ENCODE measurements around the gene SHROOM3. TPM values are rescaled to one million over a fixed set of nuclear protein-coding genes. Genes with fewer than 3 reads are reported as not detected.

Gene SHROOM3
- polyA plus RNA-seq, 2 of the 4 experiments (the other 2 are of a cell fraction), result 2.8 to 5.1 TPM

GRCh38 chr4:76779740-76780459 lies 344.9 kb downstream of the SHROOM3 start:
- Histone ChIP-seq H3K9me3 (no peaks in the 10 kb centered on the region), H3K4me1 (peaks cover 14% of the 10 kb centered on the region; the same call in 2 of the 3 replicates), H3K4me2 (no peak overlapping the region), H3K4me3 (no peak overlapping the region), H3K27ac (no peak overlapping the region)
- DNase-seq (ENCODE audit: low read depth in 1 of 2, low spot score in 1 of 2), result no peak
- no peak for FAIRE-seq
- 86% methylated on average over 9 of the region's 9 CpGs for WGBS (ENCODE audit: missing lambda C conversion rate)
- POLR2A ChIA-PET, result no interaction called here
- CTCF ChIA-PET, result interaction anchor here (1.1 to 1.7 kb wide), 3 partner anchors 22 to 117 kb away, joined by 3 to 4 read pairs (median 3); no protein-coding TSS in a partner anchor
- TF ChIP-seq RARB (CRISPR knock-in tag; IDR thresholded peaks at IDR 0.05) (no peak), NPAS2 (CRISPR knock-in tag; IDR thresholded peaks at IDR 0.05; ENCODE audit: borderline replicate concordance) (no peak), HOXB5 (CRISPR knock-in tag; IDR thresholded peaks at IDR 0.05) (no peak), CEBPB (IDR thresholded peaks at IDR 0.05) (no peak), CBX2 (IDR thresholded peaks at IDR 0.05; ENCODE audit: borderline replicate concordance, low read depth) (no peak), NR3C1 (IDR thresholded peaks at IDR 0.05) (no peak), MAX (IDR thresholded peaks at IDR 0.05) (no peak), SMC3 (IDR thresholded peaks at IDR 0.05) (no peak), RNF2 (IDR thresholded peaks at IDR 0.05; ENCODE audit: borderline replicate concordance, low read depth) (no peak), HOXB13 (CRISPR knock-in tag; IDR thresholded peaks at IDR 0.05; ENCODE audit: low read depth) (no peak), RCOR1 (IDR thresholded peaks at IDR 0.05; ENCODE audit: low read depth, low read length) (no peak), CBX8 (IDR thresholded peaks at IDR 0.05) (no peak), BHLHE40 (IDR thresholded peaks at IDR 0.05; ENCODE audit: low read depth, low read length) (no peak), ESRRA (IDR thresholded peaks at IDR 0.05; ENCODE audit: borderline replicate concordance, low read length) (no peak), MYC (IDR thresholded peaks at IDR 0.05; ENCODE audit: borderline replicate concordance, low read length) (no peak), TFCP2L1 (CRISPR knock-in tag; IDR thresholded peaks at IDR 0.05) (no peak), BCL3 (IDR thresholded peaks at IDR 0.05) (no peak), KDM1A (IDR thresholded peaks at IDR 0.05; ENCODE audit: low read depth) (no peak)
- TF ChIP-seq, protein P1, sequence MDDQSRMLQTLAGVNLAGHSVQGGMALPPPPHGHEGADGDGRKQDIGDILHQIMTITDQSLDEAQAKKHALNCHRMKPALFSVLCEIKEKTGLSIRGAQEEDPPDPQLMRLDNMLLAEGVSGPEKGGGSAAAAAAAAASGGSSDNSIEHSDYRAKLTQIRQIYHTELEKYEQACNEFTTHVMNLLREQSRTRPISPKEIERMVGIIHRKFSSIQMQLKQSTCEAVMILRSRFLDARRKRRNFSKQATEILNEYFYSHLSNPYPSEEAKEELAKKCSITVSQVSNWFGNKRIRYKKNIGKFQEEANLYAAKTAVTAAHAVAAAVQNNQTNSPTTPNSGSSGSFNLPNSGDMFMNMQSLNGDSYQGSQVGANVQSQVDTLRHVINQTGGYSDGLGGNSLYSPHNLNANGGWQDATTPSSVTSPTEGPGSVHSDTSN (IDR thresholded peaks at IDR 0.05), result no peak
- ATAC-seq, result no peak

DNA sequence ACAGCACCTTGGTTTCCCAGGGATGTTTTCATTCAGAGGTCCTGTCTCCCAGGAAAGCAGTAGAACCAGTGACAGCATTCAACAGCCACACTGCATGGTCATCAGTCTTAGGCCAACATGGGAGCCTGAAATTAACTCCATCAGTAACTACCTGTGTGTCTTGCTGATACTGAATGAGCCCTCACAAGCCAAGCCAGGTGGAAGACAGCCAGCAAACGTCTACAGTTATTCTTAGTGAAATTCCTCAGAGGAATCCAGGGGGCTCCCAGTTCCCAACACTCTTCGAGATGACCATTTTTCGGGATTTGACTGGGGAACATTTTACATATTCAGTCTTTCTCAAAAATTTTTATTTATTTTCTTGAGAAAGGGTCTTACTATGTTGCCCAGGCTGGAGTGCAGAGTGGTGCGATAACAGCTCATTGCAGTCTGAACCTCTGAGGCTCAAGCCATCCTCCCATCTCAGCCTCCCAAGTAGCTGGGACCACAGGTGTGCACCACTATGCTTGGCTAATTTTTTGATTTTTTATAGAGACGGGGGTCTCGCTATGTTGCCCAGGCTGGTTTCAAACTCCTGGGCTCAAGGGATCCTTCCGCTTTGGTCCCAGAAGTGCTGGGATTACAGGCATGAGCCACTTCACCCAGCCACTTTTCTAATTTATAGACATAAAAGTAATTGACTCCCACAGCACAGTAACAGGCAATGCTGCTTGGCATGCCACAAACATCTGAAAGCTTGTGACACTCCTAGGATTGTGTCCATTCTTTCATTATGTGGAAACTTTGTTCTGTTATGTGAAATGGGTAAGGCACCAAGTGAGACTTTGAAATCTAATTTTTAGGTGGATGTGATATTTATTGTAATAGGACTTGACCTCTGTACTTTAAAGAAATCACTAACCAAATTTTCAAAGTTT lies 346.0 kb downstream of the SHROOM3 start:
- H3K4me2 ChIP-seq, result no peak overlapping the region

More for the DNA sequence above, 346.0 kb downstream of the SHROOM3 start:
- FAIRE-seq, result no peak
- no peak for ATAC-seq
- Histone ChIP-seq H3K4me1 (peaks cover 14% of the 10 kb centered on the region; the same call in 2 of the 3 replicates), H3K4me3 (no peak overlapping the region), H3K27ac (peak overlapping the region in 1 of 2 experiments; percentile 43; a peak in 1 of 6 replicates), H3K9me3 (no peaks in the 10 kb centered on the region)
- TF ChIP-seq, protein P2, sequence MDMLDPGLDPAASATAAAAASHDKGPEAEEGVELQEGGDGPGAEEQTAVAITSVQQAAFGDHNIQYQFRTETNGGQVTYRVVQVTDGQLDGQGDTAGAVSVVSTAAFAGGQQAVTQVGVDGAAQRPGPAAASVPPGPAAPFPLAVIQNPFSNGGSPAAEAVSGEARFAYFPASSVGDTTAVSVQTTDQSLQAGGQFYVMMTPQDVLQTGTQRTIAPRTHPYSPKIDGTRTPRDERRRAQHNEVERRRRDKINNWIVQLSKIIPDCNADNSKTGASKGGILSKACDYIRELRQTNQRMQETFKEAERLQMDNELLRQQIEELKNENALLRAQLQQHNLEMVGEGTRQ (IDR thresholded peaks at IDR 0.05), result no peak
- TF ChIP-seq ZC3H11A (IDR thresholded peaks at IDR 0.05) (no peak), SMC3 (IDR thresholded peaks at IDR 0.05) (no peak), ZSCAN20 (CRISPR knock-in tag; IDR thresholded peaks at IDR 0.05) (no peak), TP53 (CRISPR knock-in tag; IDR thresholded peaks at IDR 0.05) (no peak), HMGXB4 (CRISPR knock-in tag; IDR thresholded peaks at IDR 0.05; ENCODE audit: borderline replicate concordance) (no peak), ZFP36 (IDR thresholded peaks at IDR 0.05; ENCODE audit: borderline replicate concordance, partially characterized antibody) (no peak), POLR2AphosphoS2 (conservative IDR thresholded peaks at IDR 0.05; ENCODE audit: low read length) (no peak), JUNB (IDR thresholded peaks at IDR 0.05) (no peak)
- TF ChIP-seq, protein P3, sequence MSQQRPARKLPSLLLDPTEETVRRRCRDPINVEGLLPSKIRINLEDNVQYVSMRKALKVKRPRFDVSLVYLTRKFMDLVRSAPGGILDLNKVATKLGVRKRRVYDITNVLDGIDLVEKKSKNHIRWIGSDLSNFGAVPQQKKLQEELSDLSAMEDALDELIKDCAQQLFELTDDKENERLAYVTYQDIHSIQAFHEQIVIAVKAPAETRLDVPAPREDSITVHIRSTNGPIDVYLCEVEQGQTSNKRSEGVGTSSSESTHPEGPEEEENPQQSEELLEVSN (IDR thresholded peaks at IDR 0.05; ENCODE audit: borderline replicate concordance, low read depth), result no peak
- DNase-seq (ENCODE audit: low read depth in 1 of 2, low spot score in 1 of 2), result no peak
- ChIA-PET CTCF (no interaction called here), POLR2A (no interaction called here)
- 93% methylated on average over 7 of the region's 7 CpGs for WGBS (ENCODE audit: missing lambda C conversion rate)
